Measurements from ENCODE around the gene GREB1. TPM values are rescaled to one million over a fixed set of nuclear protein-coding genes. Genes with fewer than 3 reads are reported as not detected.

Gene GREB1
- total and polyA plus RNA-seq, 2 of the 13 experiments (the other 11 are each of a cell fraction or from before 2014, with no cell fraction given): 31.3 to 61.2 TPM

DNA sequence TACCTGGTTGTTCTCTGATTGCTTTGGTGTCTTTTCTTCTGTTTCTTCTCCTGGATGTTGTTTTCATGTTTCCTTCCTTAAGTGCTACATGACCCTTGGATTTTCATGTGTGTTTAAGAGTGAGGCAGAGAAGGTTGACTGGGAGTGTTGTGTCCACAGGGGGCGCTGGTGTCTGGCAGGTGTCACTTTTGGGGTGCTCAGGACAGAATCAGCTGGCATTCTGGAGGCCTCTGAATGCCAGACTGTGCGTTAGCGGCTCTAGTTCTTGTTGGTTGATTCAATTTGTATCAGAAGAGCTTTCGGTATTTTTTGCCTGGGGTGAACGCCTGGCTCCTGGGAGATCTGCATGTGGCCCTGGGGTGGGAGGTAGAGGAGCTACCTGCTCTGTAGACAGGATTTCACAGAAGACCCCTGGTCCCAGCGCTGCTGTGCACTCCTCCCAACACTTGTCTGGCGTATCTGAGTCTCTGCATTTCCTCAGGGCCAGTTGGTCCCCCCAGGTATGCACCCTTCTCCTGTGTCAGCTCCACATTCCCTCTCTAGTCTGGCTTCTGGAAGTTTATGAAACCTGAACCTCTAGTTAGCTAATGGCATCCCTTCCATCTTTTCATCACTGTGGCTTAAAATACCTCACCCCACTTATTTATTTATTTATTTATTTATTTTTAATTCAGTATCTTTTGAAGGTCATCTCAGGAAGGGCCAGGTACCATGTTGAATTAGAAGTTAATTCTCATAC lies 1.1 kb downstream of the GREB1 start (continued):
- TF ChIP-seq, protein P1, sequence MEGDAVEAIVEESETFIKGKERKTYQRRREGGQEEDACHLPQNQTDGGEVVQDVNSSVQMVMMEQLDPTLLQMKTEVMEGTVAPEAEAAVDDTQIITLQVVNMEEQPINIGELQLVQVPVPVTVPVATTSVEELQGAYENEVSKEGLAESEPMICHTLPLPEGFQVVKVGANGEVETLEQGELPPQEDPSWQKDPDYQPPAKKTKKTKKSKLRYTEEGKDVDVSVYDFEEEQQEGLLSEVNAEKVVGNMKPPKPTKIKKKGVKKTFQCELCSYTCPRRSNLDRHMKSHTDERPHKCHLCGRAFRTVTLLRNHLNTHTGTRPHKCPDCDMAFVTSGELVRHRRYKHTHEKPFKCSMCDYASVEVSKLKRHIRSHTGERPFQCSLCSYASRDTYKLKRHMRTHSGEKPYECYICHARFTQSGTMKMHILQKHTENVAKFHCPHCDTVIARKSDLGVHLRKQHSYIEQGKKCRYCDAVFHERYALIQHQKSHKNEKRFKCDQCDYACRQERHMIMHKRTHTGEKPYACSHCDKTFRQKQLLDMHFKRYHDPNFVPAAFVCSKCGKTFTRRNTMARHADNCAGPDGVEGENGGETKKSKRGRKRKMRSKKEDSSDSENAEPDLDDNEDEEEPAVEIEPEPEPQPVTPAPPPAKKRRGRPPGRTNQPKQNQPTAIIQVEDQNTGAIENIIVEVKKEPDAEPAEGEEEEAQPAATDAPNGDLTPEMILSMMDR (CRISPR knock-in tag; IDR thresholded peaks at IDR 0.05): peak; percentile 61
- no peak for TF ChIP-seq IKZF5 (CRISPR knock-in tag; IDR thresholded peaks at IDR 0.05)
- TF ChIP-seq ZFP62 (CRISPR knock-in tag; IDR thresholded peaks at IDR 0.05): no peak
- TF ChIP-seq SALL1 (CRISPR knock-in tag; IDR thresholded peaks at IDR 0.05): 0 out of 2 replicates have a peak, but pooled peaks have one; percentile 2
- TF ChIP-seq FOXA3 (CRISPR knock-in tag; IDR thresholded peaks at IDR 0.05): 0 out of 2 replicates have a peak, but pooled peaks have one; percentile 20
- TF ChIP-seq TFAP4 (IDR thresholded peaks at IDR 0.05; ENCODE audit: borderline replicate concordance, low read depth): peak; percentile 28; the same call in 1 of the 2 replicates
- no peak for TF ChIP-seq TFDP1 (CRISPR knock-in tag; IDR thresholded peaks at IDR 0.05; ENCODE audit: borderline replicate concordance)
- TF ChIP-seq ZNF24 (IDR thresholded peaks at IDR 0.05): no peak
- no peak for TF ChIP-seq FOXA1 (IDR thresholded peaks at IDR 0.05)
- peak; percentile 5; the same call in 1 of the 2 replicates for TF ChIP-seq FOXA1 (CRISPR knock-in tag; IDR thresholded peaks at IDR 0.05)
- TF ChIP-seq, protein P2, sequence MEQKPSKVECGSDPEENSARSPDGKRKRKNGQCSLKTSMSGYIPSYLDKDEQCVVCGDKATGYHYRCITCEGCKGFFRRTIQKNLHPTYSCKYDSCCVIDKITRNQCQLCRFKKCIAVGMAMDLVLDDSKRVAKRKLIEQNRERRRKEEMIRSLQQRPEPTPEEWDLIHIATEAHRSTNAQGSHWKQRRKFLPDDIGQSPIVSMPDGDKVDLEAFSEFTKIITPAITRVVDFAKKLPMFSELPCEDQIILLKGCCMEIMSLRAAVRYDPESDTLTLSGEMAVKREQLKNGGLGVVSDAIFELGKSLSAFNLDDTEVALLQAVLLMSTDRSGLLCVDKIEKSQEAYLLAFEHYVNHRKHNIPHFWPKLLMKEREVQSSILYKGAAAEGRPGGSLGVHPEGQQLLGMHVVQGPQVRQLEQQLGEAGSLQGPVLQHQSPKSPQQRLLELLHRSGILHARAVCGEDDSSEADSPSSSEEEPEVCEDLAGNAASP (CRISPR knock-in tag; IDR thresholded peaks at IDR 0.05; ENCODE audit: borderline replicate concordance): no peak
- TF ChIP-seq ZNF20 (CRISPR knock-in tag; IDR thresholded peaks at IDR 0.05): no peak
- no peak for TF ChIP-seq KDM5B (CRISPR knock-in tag; IDR thresholded peaks at IDR 0.05; ENCODE audit: borderline replicate concordance)
- TF ChIP-seq, protein P3, sequence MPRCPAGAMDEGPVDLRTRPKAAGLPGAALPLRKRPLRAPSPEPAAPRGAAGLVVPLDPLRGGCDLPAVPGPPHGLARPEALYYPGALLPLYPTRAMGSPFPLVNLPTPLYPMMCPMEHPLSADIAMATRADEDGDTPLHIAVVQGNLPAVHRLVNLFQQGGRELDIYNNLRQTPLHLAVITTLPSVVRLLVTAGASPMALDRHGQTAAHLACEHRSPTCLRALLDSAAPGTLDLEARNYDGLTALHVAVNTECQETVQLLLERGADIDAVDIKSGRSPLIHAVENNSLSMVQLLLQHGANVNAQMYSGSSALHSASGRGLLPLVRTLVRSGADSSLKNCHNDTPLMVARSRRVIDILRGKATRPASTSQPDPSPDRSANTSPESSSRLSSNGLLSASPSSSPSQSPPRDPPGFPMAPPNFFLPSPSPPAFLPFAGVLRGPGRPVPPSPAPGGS (CRISPR knock-in tag; IDR thresholded peaks at IDR 0.05): no peak
- 0 out of 2 replicates have a peak, but pooled peaks have one; percentile 16 for TF ChIP-seq FOXK1 (CRISPR knock-in tag; IDR thresholded peaks at IDR 0.05; ENCODE audit: borderline replicate concordance, low read depth)
- no peak for TF ChIP-seq KDM3A (CRISPR knock-in tag; IDR thresholded peaks at IDR 0.05; ENCODE audit: low read depth)
- no peak for TF ChIP-seq ZNF800 (CRISPR knock-in tag; IDR thresholded peaks at IDR 0.05)
- TF ChIP-seq CBX5 (CRISPR knock-in tag; IDR thresholded peaks at IDR 0.05; ENCODE audit: borderline replicate concordance): 0 out of 2 replicates have a peak, but pooled peaks have one; percentile 20

All from HepG2 (cell line).